NCI-H2081 (cell line): Measurements from ENCODE around the gene RSBN1.
"Not testable (repeated sequence)": the region's sequence is repeated elsewhere in the genome, so short reads cannot be mapped to it uniquely, and the experiment has no call there.

ENCODE experiments used
- DNase-seq, 2 experiments: peaks; one replicate each; lab custom pipeline; 2025; lab: John Stamatoyannopoulos, UW

RSBN1 gene

DNA sequence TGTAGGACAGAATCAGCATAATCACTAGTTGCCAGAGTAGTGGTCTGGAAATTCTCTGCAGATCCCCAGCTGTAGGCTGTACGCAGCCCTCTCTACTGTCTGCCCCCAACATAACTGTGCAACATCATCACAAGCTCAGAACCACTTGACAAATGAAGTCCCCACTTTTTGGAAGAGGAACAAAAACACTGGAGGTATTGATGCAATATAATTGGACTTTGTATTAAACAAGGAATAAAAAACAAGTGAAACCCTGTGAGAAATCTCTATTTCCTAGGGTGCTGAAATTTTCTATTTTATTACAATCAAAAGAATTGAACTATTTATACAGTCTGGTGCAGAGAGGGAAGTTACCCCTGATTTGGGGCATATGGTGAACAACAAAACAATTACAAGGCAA lies 68.2 kb downstream of the RSBN1 start:
- no peak for DNase-seq

DNA sequence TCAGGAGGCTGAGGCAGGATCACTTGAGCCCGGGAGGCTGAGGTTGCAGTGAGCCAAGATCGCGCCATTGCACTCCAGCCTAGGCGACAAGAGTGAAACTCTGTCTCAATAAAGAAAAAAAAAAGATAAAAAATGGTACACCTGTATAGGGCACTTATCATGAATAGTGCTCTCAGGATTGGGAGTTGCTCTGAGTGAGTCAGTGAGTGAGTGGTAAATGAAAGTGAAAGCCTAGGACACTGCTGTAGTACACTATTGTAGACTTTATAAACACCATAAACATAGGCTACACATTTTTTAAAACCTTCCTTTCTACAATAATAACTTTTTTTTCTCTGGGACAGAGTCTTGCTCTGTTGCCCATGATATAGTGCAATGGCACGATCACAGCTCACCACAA lies 69.8 kb downstream of the RSBN1 start:
- no peak for DNase-seq

DNA sequence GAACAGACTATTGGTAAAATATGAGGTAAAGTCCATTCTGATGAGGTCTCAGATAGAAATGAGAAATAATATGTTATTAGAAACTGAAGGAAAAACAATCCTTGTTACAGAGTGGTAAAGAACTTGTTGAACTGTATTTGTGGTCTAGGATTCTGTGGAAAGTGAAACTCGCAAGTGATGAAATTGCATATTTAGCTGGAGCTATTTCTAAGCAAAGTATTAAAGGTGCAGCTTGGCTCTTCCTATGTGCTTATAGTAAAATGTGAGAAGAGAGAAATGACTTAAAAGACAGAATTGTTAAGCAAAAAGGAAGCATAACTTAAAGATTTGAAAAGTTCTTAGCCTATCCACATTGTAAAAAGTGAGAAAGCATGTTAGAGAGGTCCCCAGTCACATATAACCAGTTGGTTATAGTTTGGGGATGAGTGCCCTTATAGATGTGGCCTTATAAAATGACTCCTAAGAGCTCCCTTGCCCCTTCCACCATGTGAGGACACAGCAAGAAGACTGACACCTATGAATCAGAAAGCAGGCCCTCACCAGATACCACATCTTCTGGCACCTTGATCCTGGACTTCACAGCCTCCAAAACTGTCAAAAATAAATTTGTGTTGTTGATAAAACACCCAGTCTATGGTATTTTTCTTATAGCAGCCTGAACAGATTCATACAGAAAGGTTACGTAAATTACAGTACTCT lies 77.8 kb downstream of the RSBN1 start:
- no peak for DNase-seq

DNA sequence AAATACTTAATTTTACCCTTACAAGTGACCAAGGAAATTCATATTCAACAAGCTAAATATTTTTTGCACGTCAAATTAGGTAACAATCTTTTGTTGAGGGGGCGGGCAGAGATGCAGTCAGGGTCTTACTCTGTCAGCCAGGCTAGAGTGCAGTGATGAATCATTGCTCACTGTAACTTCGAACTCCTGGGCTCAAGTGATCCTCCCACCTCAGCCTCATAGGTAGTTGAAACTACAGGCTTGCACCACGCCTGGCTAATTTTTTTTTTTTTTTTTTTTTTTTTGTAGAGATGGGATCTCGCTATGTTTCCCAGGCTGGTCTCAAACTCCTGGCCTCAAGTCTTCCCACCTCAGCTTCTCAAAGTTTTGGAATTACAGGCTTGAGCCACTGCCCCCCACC lies 79.5 kb downstream of the RSBN1 start:
- no peak for DNase-seq

- DNase-seq, result no peak
Observed at GRCh38 chr1:113721010-113721409, 91.3 kb downstream of the RSBN1 start.

- DNase-seq, result not testable (repeated sequence)
Observed at GRCh38 chr1:113718621-113719020, 93.7 kb downstream of the RSBN1 start.

- DNase-seq, result not testable (repeated sequence)
Observed at GRCh38 chr1:113717506-113717905, 94.8 kb downstream of the RSBN1 start.

- DNase-seq, result no peak
Observed at GRCh38 chr1:113714606-113715269, 97.5 kb downstream of the RSBN1 start.
